ENCODE measurements around the gene SCRN1. TPM values are rescaled to one million over a fixed set of nuclear protein-coding genes. Genes with fewer than 3 reads are reported as not detected.

SCRN1 gene

GRCh38 chr7:29873644-29874294 is 115.8 kb downstream of the SCRN1 start:
- Histone ChIP-seq H3K4me1 (ENCODE audit: control insufficient read depth, insufficient read depth, low read depth, low read length) (peaks cover 2% of the 10 kb centered on the region), H2BK15ac (ENCODE audit: low read depth, poor library complexity, severe bottlenecking) (no peak overlapping the region), H4K91ac (ENCODE audit: low read length) (no peak overlapping the region), H3K14ac (ENCODE audit: low read length in 2 of 2) (no peak overlapping the region), H3K4me2 (ENCODE audit: low read length, poor library complexity, severe bottlenecking) (no peak overlapping the region), H3K36me3 (ENCODE audit: control insufficient read depth in 1 of 2, insufficient read depth in 2 of 2, low read depth in 1 of 2, low read length in 2 of 2) (no peaks in the 10 kb centered on the region), H3K27ac (ENCODE audit: low read length, poor library complexity, severe bottlenecking) (no peak overlapping the region), H3K9ac (ENCODE audit: low read length) (no peak overlapping the region), H3K4ac (ENCODE audit: low read depth in 1 of 2, low read length in 2 of 2) (no peak overlapping the region), H3K27me3 (ENCODE audit: control insufficient read depth in 1 of 2, insufficient read depth in 1 of 2, low read length in 2 of 2) (peaks cover 0 to 23% of the 10 kb centered on the region in 2 experiments), H3K18ac (ENCODE audit: low read depth in 1 of 2, low read length in 2 of 2) (no peak overlapping the region), H2AFZ (ENCODE audit: low read depth, low read length) (no peak overlapping the region), H2BK120ac (ENCODE audit: low read depth, low read length) (no peak overlapping the region), H3K79me1 (replicated peaks; ENCODE audit: low read length, poor library complexity, severe bottlenecking) (no peaks in the 10 kb centered on the region), H2BK5ac (ENCODE audit: low read depth, low read length, poor library complexity, severe bottlenecking) (no peak overlapping the region), H3K23ac (ENCODE audit: low read length in 2 of 2) (no peak overlapping the region), H2AK5ac (ENCODE audit: low read length, severe bottlenecking) (no peak overlapping the region), H3K4me3 (ENCODE audit: insufficient read depth in 1 of 2, low read depth in 1 of 2, low read length in 2 of 2) (no peak overlapping the region), H4K8ac (ENCODE audit: low read length) (no peak overlapping the region), H3K9me3 (ENCODE audit: control insufficient read depth, low read length) (no peaks in the 10 kb centered on the region), H2BK12ac (ENCODE audit: low read length in 2 of 2) (no peak overlapping the region)
- no peak for DNase-seq
- 92% methylated on average over 3 of the region's 4 CpGs for WGBS

DNA sequence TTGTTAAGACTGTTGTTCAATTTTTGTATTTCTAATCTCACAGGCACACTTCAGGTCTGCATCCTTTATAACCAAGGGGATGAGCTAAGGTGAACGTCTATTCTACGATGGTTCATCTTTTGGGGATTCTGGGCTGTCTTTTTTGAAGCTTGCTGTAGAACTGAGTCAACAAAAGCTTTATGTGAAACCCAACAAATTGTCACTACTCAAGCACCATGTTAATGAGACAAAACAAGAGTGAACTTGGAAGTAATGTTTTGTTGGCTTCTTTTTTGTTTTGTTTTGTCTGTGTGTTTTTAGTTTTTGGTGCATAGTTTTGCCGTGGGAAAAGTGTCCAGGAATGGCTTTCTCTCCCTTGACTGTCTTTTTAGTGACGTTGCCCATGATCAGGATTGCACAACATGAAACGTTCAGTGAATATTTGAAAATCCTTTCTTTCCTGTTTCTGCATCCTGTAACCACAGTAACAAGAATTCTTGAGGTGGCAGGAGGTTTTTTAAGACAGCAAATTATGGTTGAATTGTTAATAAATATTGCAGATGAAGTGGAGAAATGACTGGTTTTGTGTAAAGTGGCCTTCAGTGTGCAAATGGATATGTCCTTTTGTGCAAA is 117.7 kb downstream of the SCRN1 start:
- Histone ChIP-seq H4K91ac (ENCODE audit: low read length) (no peak overlapping the region), H2AK5ac (ENCODE audit: low read length, severe bottlenecking) (no peak overlapping the region), H2BK12ac (ENCODE audit: low read length in 2 of 2) (no peak overlapping the region), H2BK15ac (ENCODE audit: low read depth, poor library complexity, severe bottlenecking) (no peak overlapping the region), H3K4ac (ENCODE audit: low read depth in 1 of 2, low read length in 2 of 2) (no peak overlapping the region), H3K9me3 (ENCODE audit: control insufficient read depth, low read length) (no peaks in the 10 kb centered on the region), H4K8ac (ENCODE audit: low read length) (no peak overlapping the region), H3K4me1 (ENCODE audit: control insufficient read depth, insufficient read depth, low read depth, low read length) (no peaks in the 10 kb centered on the region), H2AFZ (ENCODE audit: low read depth, low read length) (no peak overlapping the region), H3K36me3 (ENCODE audit: control insufficient read depth in 1 of 2, insufficient read depth in 2 of 2, low read depth in 1 of 2, low read length in 2 of 2) (no peaks in the 10 kb centered on the region), H2BK5ac (ENCODE audit: low read depth, low read length, poor library complexity, severe bottlenecking) (no peak overlapping the region), H3K4me3 (ENCODE audit: insufficient read depth in 1 of 2, low read depth in 1 of 2, low read length in 2 of 2) (no peak overlapping the region), H3K14ac (ENCODE audit: low read length in 2 of 2) (no peak overlapping the region), H3K27ac (ENCODE audit: low read length, poor library complexity, severe bottlenecking) (no peak overlapping the region), H2BK120ac (ENCODE audit: low read depth, low read length) (no peak overlapping the region), H3K18ac (ENCODE audit: low read depth in 1 of 2, low read length in 2 of 2) (no peak overlapping the region), H3K4me2 (ENCODE audit: low read length, poor library complexity, severe bottlenecking) (no peak overlapping the region), H3K9ac (ENCODE audit: low read length) (no peak overlapping the region), H3K27me3 (ENCODE audit: control insufficient read depth in 1 of 2, insufficient read depth in 1 of 2, low read length in 2 of 2) (peaks cover 0 to 23% of the 10 kb centered on the region in 2 experiments), H3K79me1 (replicated peaks; ENCODE audit: low read length, poor library complexity, severe bottlenecking) (no peaks in the 10 kb centered on the region), H3K23ac (ENCODE audit: low read length in 2 of 2) (no peak overlapping the region)
- WGBS = 89% methylated on average over 3 of the region's 5 CpGs
- DNase-seq = peak; percentile 66

Small RNA genes within 50 kb of the gene (small RNA-seq; reads per million reads assigned to genes)
- not detected for gene RF01210 (ENCODE audit: low read depth)
